Stomach (tissue), 9 donors: ENCODE measurements around the gene FAM184B. TPM values are rescaled to one million over a fixed set of nuclear protein-coding genes. Genes with fewer than 3 reads are reported as not detected.

Experiments
- DNase-seq, 2 donors: peaks; one replicate each; pipeline versions ENCODE4 v3.0.0 to v3.0.0-alpha.2; 2013 to 2019
- H3K27ac ChIP-seq, 5 donors: fragments of 200-600 bp in 4 of 5; sonication (generic) in 4 of 5; one replicate each; pipeline ENCODE4 v1.5.1; 2013 to 2019; ENCODE audit warnings: mild to moderate bottlenecking in 1 of 5, moderate library complexity in 1 of 5
- H3K27me3 ChIP-seq, 3 donors: fragments of 200-600 bp; sonication (generic); one replicate each; pipeline ENCODE4 v1.5.1; 2017 to 2019; ENCODE audit warnings: mixed run types in 1 of 3
- H3K36me3 ChIP-seq, 4 donors: fragments of 200-600 bp; sonication (generic); 1 replicate in 3 of 4; 2 replicates in 1 of 4; pipeline ENCODE4 v1.5.1; 2016 to 2019
- H3K4me1 ChIP-seq, 4 donors: fragments of 200-600 bp; sonication (generic); one replicate each; pipeline ENCODE4 v1.5.1; 2016 to 2019
- H3K4me3 ChIP-seq, 4 donors: fragments of 200-600 bp; sonication (generic) in 3 of 4; one replicate each; pipeline ENCODE4 v1.5.1; 2016 to 2019; ENCODE audit warnings: mild to moderate bottlenecking in 1 of 4
- H3K9me3 ChIP-seq, 4 donors: fragments of 200-600 bp; sonication (generic); one replicate each; pipeline ENCODE4 v1.5.1; 2016 to 2019
- EP300 ChIP-seq: sonication (generic); formaldehyde crosslinking; IDR thresholded peaks from one replicate; pipeline ENCODE4 v1.6.1; 2017; ENCODE audit warnings: antibody characterized with exemption
- POLR2A ChIP-seq, 4 donors: fragments of 450-650 bp; IDR thresholded peaks; one replicate each; pipeline ENCODE4 v1.6.1; 2016; ENCODE audit warnings: antibody characterized with exemption in 4 of 4, control low read depth in 2 of 4, mild to moderate bottlenecking in 1 of 4, moderate library complexity in 1 of 4
- POLR2AphosphoS5 ChIP-seq, 3 donors: sonication (generic); formaldehyde crosslinking; IDR thresholded peaks; one replicate each; pipeline ENCODE4 v1.6.1; 2016; ENCODE audit warnings: antibody characterized with exemption in 3 of 3
- WGBS, 5 donors: extraction: QIAGEN DNeasy Blood & Tissue Kit in 3 of 5; methylation state at CpG; one replicate each; pipeline versions ENCODE4 v1.1.5 to v1.1.7; 2013 to 2018; 5-methylcytosine and 5-hydroxymethylcytosine counted together
- intact Hi-C: fragments of 100-400 bp; cut with DNase I; formaldehyde crosslinking; loops from one replicate; pipeline ENCODE4 v1.15.1; 2023; ENCODE audit warnings: low total_unique reads
- polyA plus RNA-seq, 3 donors: library from polyadenylated mRNA; stranded (reverse); fragments of 200-250 nt; gene quantifications; one replicate each; pipeline ENCODE4 v1.2.3, GENCODE V29; 2013
- total RNA-seq, 5 donors: library from RNA; depleted of rRNA; stranded (reverse); fragments of >200 nt; gene quantifications; one replicate each; pipeline versions ENCODE4 v1.1.0 to v1.2.3, GENCODE V29; 2014 to 2016
- TF ChIP-seq, protein P1 (sequence below), 7 experiments: fragments of 450-650 bp in 4 of 7; fragments of 200-600 bp in 3 of 7; sonication (generic) in 3 of 7; IDR thresholded peaks; one replicate each; pipeline ENCODE4 v1.5.1; 2016 to 2019; ENCODE audit warnings: antibody characterized with exemption in 7 of 7, control low read depth in 2 of 7, mild to moderate bottlenecking in 1 of 7
- donor health status: healthy with polysubstance abuse.
- donor health status: Bipolar disorder and iron deficiency.
- donor health status: healthy.

The FAM184B gene
- total and polyA plus RNA-seq, 8 donors, result 0.08 to 0.18 TPM; not detected in 6

DNA sequence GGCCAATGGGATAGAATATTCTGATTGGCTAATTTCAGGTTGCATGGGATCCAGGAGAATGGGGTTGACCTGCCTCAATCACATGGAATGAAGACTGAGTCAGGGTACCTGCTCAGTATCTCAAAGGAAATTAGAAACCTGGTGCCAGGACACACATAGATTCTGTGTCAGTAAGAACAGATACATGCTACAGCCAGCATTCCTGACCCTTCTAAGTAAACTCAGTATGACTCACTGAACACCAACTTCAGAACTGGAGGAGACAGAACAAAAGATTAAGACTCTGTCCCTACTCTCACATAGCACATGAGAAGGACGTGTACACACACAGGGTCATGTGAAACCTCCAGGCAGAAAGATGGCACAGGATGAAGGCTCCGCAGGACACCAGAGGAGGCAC, 54.5 kb downstream of the FAM184B start:
- H3K4me1 ChIP-seq, result no peaks in the 10 kb centered on the region

DNA sequence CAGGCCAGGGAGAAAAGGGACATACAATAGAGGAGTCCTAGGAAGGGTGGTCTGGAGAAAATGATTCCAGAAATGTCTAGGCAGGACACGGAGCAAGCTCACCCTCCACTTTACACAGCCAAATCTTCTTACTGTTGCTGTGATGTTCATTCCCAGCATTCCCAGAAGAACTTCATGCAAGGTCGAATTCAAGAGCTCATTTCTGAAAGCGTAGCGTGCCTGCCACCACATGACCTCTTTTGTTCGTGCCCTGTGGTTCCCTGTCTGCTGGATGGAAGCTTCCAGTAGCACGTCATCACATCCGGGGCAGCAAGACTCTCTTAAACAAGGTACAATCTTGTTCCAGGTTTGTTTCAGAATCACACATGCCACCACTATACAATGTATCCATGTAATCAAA, 57.8 kb downstream of the FAM184B start:
- no peak for DNase-seq
- Histone ChIP-seq H3K27ac (no peak overlapping the region), H3K4me3 (no peak overlapping the region), H3K4me1 (no peaks in the 10 kb centered on the region), H3K9me3 (peaks cover 0 to under 1% (median 0%) of the 10 kb centered on the region in 4 donors), H3K27me3 (no peaks in the 10 kb centered on the region), H3K36me3 (no peaks in the 10 kb centered on the region)
- intact Hi-C loops, result no loop called here
- no peak for TF ChIP-seq POLR2AphosphoS5 (IDR thresholded peaks at IDR 0.05)
- no peak for TF ChIP-seq POLR2A (IDR thresholded peaks at IDR 0.05)
- TF ChIP-seq, protein P1, sequence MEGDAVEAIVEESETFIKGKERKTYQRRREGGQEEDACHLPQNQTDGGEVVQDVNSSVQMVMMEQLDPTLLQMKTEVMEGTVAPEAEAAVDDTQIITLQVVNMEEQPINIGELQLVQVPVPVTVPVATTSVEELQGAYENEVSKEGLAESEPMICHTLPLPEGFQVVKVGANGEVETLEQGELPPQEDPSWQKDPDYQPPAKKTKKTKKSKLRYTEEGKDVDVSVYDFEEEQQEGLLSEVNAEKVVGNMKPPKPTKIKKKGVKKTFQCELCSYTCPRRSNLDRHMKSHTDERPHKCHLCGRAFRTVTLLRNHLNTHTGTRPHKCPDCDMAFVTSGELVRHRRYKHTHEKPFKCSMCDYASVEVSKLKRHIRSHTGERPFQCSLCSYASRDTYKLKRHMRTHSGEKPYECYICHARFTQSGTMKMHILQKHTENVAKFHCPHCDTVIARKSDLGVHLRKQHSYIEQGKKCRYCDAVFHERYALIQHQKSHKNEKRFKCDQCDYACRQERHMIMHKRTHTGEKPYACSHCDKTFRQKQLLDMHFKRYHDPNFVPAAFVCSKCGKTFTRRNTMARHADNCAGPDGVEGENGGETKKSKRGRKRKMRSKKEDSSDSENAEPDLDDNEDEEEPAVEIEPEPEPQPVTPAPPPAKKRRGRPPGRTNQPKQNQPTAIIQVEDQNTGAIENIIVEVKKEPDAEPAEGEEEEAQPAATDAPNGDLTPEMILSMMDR (IDR thresholded peaks at IDR 0.05), result no peak
- TF ChIP-seq EP300, result no peak
- WGBS, 5 donors, result 69 to 82% (median 75%) methylated on average over 7 of the region's 7 CpGs

More for the DNA sequence above, 54.5 kb downstream of the FAM184B start:
- H3K9me3 ChIP-seq, result peaks cover 0 to 3% (median 2%) of the 10 kb centered on the region in 4 donors
- TF ChIP-seq POLR2AphosphoS5 (IDR thresholded peaks at IDR 0.05), result no peak
- TF ChIP-seq EP300, result no peak
- TF ChIP-seq, protein P1 (IDR thresholded peaks at IDR 0.05), result no peak
- no peak for TF ChIP-seq POLR2A (IDR thresholded peaks at IDR 0.05)
- intact Hi-C loops, result no loop called here
- H3K27me3 ChIP-seq, result no peaks in the 10 kb centered on the region
- WGBS, 5 donors, result 84 to 89% (median 86%) methylated on average over 1 to 2 of the region's 2 CpGs
- H3K27ac ChIP-seq, result no peak overlapping the region
- H3K4me3 ChIP-seq, result no peak overlapping the region
- H3K36me3 ChIP-seq, result no peaks in the 10 kb centered on the region
- DNase-seq, result no peak

DNA sequence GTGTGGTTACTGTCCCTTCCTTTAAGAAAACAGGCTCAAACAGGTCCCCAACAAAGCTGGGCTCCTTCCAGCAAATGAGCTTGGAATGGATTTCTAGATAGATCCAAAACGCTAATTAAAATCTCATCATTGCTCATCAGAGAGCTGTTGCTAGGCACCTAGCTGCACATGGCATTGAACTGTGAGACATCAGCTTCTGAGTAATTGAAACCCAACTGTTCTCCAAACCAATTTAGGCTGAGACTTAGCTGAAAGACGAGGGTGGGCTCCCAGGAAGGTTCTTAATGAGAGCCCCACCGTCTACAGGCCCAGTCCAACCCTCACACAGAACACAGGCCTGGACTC, 59.1 kb downstream of the FAM184B start:
- intact Hi-C loops, result no loop called here
- no peaks in the 10 kb centered on the region for H3K36me3 ChIP-seq
- H3K9me3 ChIP-seq, result no peaks in the 10 kb centered on the region
- 65 to 80% (median 73%) methylated on average over 3 of the region's 3 CpGs for WGBS, 5 donors
- H3K4me3 ChIP-seq, result no peak overlapping the region
- DNase-seq, result peak in 1 of 2 donors; percentile 18
- TF ChIP-seq, protein P1 (IDR thresholded peaks at IDR 0.05), result no peak
- no peak overlapping the region for H3K27ac ChIP-seq
- no peaks in the 10 kb centered on the region for H3K4me1 ChIP-seq
- H3K27me3 ChIP-seq, result no peaks in the 10 kb centered on the region

DNA sequence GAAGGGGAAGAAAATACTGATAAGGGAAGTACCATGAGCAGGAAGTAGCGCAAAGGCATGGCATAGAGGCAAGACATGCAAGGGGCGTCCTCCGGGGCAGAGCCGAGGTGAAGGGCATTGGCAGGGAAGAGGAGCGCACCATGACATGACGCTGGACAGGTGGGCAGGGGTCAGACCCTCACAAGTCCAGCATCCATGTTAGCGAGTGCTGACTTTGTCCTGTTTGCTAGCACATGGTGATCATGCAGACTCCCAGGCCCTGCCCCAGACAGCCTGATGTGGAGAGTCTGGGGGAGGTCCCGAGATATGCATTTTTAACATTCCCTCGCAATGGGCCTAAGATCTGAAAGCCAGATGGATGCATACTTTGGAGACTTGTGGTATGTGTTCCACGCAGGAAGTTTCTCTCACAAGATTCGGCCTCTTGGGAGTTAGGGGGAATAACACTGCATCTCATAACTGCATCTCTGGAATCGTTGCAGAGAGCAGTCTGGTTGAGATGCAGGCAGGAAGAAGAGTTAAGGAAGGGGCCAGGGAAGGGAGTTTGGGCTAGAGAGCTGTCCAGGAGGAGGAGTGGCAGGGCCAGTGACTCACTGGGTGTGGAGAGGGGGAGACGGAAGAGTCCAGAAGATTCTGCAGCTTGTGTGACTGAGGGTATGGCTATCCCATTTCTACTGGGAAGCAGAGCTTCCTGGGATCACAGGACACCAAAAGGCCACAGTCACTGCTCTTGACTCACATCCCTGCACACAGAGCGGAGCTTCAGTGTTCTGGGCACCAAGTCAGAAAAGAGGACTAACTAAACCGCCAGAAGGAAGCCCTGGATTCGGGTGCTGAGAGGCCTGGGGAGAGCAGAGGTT, 59.7 kb downstream of the FAM184B start:
- DNase-seq, result peak in 1 of 2 donors; percentile 41
- H3K9me3 ChIP-seq, result no peaks in the 10 kb centered on the region
- no peak overlapping the region for H3K4me3 ChIP-seq
- TF ChIP-seq POLR2AphosphoS5 (IDR thresholded peaks at IDR 0.05) (no peak), POLR2A (IDR thresholded peaks at IDR 0.05) (no peak), EP300 (no peak)
- TF ChIP-seq, protein P1 (IDR thresholded peaks at IDR 0.05), result no peak
- no peak overlapping the region for H3K27ac ChIP-seq
- no peaks in the 10 kb centered on the region for H3K4me1 ChIP-seq
- H3K36me3 ChIP-seq, result no peaks in the 10 kb centered on the region
- intact Hi-C loops, result no loop called here
- H3K27me3 ChIP-seq, result no peaks in the 10 kb centered on the region
- WGBS, 5 donors, result 80 to 86% (median 82%) methylated on average over 16 of the region's 16 CpGs
